Fibroblast of peridontal ligament (primary cell): Measurements from ENCODE around the gene EIF2AK3.
"Not testable (repeated sequence)": the region's sequence is repeated elsewhere in the genome, so short reads cannot be mapped to it uniquely, and the experiment has no call there.

ENCODE experiments used
- DNase-seq: peaks from one replicate; pipeline ENCODE4 v3.0.0-alpha.2; 2010; ENCODE audit errors: extremely low read depth

The EIF2AK3 gene

GRCh38 chr2:88597168-88597567 lies 30.1 kb downstream of the EIF2AK3 start:
- no peak for DNase-seq

DNA sequence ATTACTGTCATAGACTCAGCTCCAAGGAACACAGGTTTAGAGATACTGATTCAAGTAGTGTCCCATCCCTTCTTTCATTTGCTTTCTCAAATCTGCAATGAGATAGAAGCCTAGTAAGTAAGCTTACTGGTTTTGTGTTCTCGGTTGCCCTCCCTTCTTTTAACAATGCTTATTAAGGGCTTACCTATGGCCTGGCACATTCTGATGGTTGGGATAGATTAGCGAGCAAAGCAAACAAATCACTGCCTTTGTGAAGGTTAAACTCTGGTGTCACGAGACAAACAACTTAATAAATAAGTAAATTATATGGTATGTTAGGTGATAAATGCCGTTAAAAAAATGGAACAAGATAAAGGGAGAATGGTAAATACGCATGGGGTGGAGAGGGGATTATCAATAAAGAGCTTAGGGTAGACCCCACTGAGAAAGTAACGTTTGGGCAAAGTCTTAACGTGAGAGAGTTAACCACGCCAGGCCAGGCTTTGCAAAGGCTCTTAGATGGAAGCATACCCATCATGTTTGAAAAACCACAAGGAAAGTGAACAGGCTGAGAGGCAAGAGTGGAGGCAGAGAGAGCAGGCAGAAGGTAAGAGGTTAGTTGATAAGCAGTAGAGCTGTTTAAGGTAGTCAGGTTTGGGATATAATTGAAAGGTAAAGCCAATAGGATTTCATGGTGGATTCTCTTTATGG lies 31.0 kb downstream of the EIF2AK3 start:
- DNase-seq: no peak

DNA sequence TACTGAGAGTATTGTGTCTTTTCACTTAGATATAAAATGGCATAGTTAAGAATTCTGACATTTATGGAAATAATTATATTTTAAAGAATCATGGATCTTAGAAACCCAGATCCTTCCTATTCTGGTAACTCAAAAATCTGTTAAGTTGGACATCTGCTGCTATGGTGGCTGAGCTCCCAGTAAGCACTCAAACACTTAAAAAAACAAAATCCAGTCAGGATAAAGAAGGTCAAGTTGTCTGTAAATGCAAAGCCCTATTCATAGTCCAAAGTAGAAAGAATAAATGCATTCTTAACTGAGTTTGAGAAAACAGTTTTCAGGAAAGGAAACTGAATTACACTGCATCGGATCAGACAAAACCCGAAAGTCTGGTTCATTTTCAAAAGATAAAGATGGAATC lies 35.6 kb downstream of the EIF2AK3 start:
- DNase-seq: no peak

DNA sequence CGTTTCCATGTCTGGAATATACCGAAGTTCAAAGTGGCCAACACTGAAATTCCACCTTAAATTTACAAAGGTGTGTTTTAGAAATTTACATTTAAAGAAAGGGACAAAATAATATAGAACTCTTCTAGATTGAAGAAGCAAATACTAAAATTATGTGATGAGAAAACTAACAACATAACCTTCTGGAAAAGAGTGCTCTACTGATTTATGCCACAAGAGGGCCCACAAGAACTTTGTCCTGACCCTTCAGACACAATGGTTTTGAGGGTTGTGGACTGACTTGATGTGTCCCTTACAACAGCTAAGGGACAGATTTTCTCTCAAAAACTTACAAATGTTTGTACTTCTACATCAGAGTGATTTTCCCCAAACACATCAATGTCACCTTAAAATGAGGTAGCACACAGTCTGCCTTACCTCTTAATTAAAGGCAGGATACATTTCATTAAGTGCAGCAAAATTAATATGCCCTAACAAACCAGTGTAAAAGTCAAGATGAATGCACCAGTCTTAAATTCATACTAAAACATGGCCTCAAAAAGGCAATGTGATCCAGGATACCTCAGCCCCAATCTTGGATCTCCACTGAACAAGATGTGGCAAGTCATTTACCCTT lies 36.2 kb downstream of the EIF2AK3 start:
- peak; percentile 84 for DNase-seq

- DNase-seq: no peak
Observed at GRCh38 chr2:88585969-88586368, 41.3 kb downstream of the EIF2AK3 start.

DNA sequence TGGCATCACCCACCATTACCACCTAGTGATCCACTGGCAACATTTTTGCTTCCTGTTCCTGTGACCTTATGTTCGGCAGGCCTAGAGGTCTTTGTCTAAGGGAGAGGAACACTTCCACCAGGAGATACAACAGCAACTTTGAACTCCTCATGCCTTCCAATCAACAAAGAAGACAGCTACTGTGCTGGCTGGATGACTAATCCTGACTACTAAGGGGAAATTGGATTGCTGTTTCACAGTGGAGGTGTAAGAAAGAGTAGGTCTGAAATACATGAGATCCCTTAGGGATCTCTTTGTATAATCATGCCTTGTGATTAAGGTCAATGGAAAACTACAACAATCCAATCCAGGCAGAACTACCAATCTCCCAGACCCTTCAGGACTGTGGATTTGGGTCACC lies 45.2 kb downstream of the EIF2AK3 start:
- no peak for DNase-seq

DNA sequence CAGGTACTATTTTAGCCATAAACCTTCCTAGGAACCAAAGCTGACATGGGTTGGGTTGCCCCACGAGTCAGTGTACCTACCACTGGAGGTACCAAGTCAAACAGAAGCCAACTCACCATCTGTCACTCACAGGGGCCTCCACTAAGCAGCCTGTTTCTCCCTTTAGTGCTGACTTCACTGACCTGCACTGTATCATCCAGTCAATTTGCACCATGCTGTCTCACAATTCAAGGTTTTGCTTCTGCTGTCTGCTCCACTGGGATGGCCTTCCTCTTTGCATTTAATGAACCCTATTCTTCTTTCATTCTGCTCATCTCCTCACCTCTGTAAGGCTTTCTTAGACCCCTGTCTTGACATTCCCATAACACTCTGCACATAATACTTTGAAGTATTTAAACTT lies 47.2 kb downstream of the EIF2AK3 start:
- DNase-seq: no peak

DNA sequence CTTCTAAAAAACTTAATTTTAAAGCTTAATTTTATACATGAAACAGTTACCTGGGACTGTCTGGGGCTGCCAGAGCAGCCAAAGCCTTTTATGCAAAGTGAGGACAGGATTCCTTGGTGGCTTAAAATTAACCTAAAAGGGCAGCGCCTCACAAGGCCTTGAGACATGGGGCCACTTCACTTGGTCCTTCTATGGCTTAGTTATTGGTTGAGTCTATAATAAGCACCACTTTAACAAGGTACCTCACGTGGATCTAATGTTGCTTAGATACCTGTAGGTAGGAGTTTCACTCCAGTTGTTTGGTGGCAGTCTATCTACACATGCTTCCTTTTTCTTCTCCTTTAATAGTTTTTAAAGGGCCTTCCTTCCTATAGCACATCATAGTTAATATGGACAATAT lies 51.6 kb downstream of the EIF2AK3 start:
- DNase-seq: no peak

DNA sequence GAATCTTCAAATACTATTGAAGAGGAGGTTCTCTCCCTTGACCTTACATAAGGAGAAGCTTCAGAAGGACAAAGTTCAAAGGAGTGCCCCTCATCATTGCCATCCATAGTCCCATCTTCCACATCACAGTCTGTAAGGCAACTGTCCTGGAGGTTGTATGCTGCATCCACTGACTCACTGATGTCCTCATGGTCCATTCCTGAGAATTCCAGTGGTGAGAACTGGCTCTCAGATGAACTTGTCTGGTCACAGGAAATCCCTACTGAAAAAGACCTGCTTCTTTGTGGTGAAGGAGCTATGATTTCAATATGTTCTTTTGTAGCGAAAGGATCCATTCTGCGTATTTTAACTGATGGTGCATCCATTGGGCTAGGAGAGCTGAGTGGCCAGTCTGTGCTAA lies 52.2 kb downstream of the EIF2AK3 start:
- no peak for DNase-seq

GRCh38 chr2:88574445-88574844 lies 52.8 kb downstream of the EIF2AK3 start:
- DNase-seq: no peak

- DNase-seq: no peak
Observed at GRCh38 chr2:88568179-88568578, 59.1 kb downstream of the EIF2AK3 start.

DNA sequence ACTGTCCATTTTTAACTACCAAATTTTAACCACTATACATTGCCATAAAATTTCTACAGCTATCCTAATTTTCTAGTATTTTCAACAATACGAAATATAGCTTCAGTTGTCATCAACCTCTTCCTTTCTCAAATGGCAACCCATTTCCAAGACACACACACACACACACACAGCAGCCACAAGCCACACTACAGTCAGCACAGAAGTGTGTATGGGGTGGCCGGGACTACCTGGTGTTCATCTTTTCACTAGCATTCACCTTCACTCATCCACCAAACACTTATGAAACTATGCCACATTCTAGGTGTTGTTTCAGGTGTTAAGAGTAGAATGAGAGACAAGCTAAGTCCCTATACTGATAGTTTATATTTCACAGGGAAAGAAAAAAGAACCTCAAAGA lies 62.9 kb downstream of the EIF2AK3 start:
- DNase-seq: no peak

DNA sequence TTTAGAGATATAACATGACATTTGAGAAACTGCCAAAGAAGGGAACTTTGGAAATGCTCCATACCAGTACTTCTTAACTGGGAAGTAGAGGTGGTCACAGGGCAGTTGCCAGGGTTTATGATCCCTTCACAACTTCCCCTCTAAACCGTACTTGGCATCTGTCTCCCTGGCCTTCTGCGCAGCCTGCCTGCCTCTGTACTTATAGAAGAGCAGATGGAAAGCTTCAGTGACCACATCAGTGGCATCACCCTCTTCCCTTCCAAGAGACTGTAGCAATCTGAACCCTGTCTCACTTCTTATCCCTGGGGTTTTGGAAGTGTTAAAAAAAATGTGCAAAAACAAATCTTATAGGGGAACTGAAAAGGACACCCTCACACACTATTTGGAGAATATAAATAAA lies 64.1 kb downstream of the EIF2AK3 start:
- DNase-seq: peak; percentile 14

GRCh38 chr2:88561646-88562388 lies 65.4 kb downstream of the EIF2AK3 start:
- DNase-seq: no peak

DNA sequence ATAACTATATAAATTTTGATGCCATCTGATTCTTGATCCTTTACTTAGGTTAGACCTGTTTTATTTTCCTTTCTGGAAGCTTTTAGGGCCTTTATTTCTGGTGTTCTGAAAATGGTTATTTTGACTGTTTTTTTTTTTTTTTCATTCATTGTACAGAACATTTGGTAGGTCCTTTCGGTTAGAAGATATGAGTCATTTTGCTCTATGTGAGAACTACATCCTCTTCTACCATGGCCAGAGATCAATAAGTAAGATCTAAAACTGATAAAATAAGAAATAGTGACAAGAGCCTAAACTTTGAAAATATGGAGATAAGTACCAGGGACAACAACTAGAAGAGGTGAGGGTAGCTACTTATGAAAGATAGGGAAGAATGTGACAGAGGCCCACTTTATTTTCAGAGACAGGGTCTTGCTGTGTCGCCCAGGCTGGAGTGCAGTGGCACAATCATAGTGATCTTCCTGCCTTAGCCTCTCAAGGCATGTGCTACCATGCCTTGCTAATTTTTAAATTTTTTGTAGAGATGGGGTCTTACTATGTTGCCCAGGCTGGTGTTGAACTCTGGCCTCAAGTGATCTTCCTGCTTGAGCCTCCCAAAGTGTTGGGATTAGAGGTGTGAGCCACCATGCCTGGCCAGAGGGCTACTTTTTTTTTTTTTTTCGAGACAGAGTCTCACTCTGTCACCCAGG lies 66.5 kb downstream of the EIF2AK3 start:
- no peak for DNase-seq

GRCh38 chr2:88557290-88557689 lies 70.0 kb downstream of the EIF2AK3 start:
- no peak for DNase-seq

- DNase-seq: no peak
Observed at GRCh38 chr2:88556026-88556425, 71.2 kb downstream of the EIF2AK3 start.

DNA sequence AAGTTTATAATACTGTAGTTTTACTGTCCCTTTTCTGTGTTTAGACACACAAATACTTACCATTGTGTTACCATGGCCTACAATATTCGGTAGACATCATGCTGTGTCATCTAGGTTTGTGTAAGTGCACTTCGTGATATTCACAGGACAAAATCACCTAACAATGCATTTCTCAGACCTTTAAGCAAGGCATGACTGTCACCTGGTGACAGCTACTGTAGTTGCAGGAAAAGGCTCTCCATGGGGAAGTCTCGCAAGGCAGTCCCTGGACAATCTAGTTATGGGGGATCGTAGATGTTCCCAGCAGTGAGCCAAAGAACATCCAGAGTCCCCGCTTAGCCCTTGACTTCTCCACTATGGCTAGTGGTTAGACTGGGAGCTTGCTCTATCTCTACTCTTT lies 73.1 kb downstream of the EIF2AK3 start:
- DNase-seq: no peak

DNA sequence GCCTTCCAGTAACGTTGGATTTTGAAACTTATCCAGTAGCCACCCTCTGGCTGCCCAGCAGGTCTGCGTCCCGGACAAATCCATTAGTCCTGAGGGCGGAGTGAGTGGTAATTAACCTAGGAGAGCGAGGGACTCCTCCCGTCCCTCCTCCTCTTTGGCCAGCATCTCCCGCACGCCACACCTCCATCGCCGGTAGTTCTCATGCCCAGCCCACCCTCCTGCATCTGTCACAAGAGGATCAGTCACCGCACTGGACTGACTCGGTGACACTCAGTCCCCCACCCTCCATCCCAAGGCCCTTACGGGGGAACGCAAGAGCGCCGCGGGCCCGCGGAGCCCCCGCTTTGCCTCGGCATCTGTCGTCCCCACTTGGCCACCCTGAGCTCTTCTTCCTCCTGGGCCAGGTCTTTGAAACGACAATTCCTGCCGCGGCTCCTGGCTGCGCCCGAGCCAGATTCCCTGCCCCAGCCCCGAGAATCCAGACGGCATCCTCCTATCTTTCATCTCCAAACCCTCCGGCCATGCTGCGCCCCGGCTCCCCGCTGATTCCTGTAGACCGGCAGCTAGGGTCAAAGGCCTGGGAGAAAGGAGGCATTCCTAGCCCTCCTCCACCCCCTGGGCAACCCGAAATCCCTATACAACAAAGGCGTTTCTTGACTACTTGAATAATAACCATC lies 77.5 kb downstream of the EIF2AK3 start:
- DNase-seq: no peak

DNA sequence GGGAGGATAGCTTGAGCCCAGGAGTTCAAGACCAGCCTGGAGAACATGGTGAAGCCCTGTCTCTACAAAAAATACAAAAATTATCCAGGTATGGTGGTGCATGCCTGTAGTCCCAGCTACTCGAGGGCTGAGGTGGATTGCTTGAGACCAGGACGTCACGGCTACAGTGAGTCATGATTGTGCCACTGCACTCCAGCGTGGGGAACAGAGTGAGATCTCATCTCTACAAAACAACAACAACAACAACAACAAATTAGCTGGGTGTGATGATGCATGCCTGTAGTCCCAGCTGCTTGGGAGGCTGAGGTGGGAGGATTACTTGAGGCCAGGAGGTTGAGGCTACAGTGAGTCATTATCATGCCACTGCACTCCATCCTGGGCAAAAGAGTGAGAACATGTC lies 81.0 kb downstream of the EIF2AK3 start:
- DNase-seq: not testable (repeated sequence)

DNA sequence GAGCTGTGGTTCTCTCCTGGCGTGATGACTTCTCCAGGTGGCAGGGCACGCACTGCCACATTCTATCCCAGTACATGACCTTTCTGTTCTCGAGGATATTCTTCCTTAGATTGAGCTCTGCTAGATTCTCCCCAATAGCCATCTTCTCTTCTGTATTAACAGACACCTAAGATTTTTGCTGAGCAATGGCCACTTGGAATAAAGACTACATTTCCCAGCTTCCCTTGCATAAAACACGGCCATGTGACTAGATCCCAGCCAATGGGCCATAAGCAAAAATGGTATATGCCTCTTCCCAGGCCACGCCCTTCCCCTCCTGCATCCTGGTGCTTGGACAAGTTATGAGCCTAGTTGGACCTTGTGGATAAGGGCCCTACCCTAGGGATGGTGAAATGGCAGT lies 82.1 kb downstream of the EIF2AK3 start:
- peak; percentile 7 for DNase-seq

DNA sequence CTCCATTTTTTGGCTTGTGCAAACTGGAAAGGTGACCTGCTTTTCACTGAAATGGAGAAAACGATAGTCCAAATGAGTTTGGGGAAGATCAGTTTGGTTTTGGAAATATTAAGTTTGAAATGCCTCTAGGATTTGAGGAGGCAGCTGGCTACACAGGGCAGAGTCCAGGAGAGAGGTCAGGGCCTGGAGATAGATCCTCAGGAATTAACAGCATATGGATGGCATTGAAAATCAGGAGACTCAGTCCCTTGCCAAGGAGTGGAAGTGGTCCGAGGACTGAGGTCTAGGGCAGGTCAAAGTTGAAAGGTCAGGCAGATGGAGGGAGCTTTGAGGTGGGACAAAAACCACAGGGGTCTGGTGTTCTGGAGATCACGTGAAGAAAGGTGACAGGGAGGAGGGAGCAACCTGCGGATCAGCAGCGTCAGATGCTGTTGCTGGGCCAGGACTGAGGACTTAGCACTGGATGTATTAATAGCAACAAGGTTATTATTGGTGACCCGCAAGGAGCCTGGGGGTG lies 83.7 kb downstream of the EIF2AK3 start:
- DNase-seq: no peak
